ENCODE results near the gene ARHGAP6. TPM values are rescaled to one million over a fixed set of nuclear protein-coding genes. Genes with fewer than 3 reads are reported as not detected.

Gene ARHGAP6
- total RNA-seq, 1 experiment from 2014 or later: 0.07 TPM

DNA sequence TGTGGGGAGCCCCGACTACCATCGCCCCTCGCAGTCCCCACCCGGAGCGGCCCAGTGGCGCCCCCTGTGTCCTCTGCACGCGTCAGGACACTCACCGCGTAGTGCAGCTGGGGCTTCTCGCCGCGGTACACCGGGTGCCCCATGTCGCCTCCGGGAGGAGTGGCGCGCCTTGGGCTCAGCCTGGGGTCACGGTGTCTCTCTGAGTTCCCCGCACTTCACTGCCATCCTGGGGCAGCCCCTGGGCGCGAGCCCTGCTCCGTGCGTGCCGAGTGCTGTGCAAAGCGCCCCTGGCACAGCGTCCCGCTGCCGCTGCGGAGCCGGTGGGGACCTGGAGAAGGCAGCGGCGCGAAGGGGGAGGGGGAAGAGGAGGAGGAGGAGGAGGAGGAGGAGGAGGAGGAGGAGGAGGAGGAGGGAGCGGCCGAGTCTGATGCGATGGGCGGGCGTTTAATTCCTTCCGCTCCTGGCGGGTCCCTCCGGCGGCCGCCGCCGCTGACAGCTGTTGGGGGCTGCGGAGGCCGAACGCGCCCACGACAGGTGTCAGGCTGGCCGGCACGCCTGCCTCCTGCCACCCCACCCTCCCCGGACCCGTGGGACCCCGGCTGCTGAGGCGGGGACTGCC, 238.2 kb downstream of the ARHGAP6 start:
- H3K56ac ChIP-seq (ENCODE audit: insufficient read length, low read depth, low read length): no peak overlapping the region

More for the DNA sequence above, 238.2 kb downstream of the ARHGAP6 start:
- H2BK15ac ChIP-seq (ENCODE audit: low read depth, low read length): no peak overlapping the region
- no peak overlapping the region for H2BK5ac ChIP-seq (ENCODE audit: insufficient read length, low read length)
- H2BK20ac ChIP-seq (ENCODE audit: low read depth, low read length, poor library complexity, severe bottlenecking): no peak overlapping the region
- Mint-ChIP-seq H3K36me3 (ENCODE audit: insufficient read depth in 1 of 3, low read depth in 3 of 3) (peaks cover 0 to 8% (median 6%) of the 10 kb centered on the region in 3 experiments; a peak in 4 of 7 replicates), H3K27ac (no peak overlapping the region), H3K9me3 (peaks cover 48 to 58% of the 10 kb centered on the region in 2 experiments), H3K4me3 (peak overlapping the region; percentile 52 to 79), H3K4me1 (no peaks in the 10 kb centered on the region), H3K27me3 (ENCODE audit: low read depth) (peaks cover 34% of the 10 kb centered on the region)
- H2AK5ac ChIP-seq (ENCODE audit: insufficient read length, low read length): no peak overlapping the region
- H3K27me3 ChIP-seq (ENCODE audit: insufficient read depth, low read length): peaks cover 10% of the 10 kb centered on the region; the same call in 1 of the 2 replicates
- H3K14ac ChIP-seq (ENCODE audit: insufficient read depth, low read length): no peak overlapping the region
- no peak overlapping the region for H3K18ac ChIP-seq (ENCODE audit: insufficient read length, low read depth, low read length)
- no peaks in the 10 kb centered on the region for H4K20me1 ChIP-seq (ENCODE audit: control insufficient read depth, insufficient read depth, insufficient read length)
- peak; percentile 52 for DNase-seq
- H3K27ac ChIP-seq (ENCODE audit: insufficient read length, low read depth, low read length): no peak overlapping the region
- H4K5ac ChIP-seq (ENCODE audit: insufficient read length, low read depth, low read length): no peak overlapping the region
- peak overlapping the region; percentile 51 for H3K4me2 ChIP-seq (ENCODE audit: insufficient read depth, insufficient read length, low read length)
- H3K23ac ChIP-seq (ENCODE audit: insufficient read length, low read depth, low read length): no peak overlapping the region
- no peaks in the 10 kb centered on the region for H3K79me2 ChIP-seq (ENCODE audit: insufficient read depth, low read length)
- no peak overlapping the region for H2AFZ ChIP-seq (ENCODE audit: low read length)
- no peaks in the 10 kb centered on the region for H3K23me2 ChIP-seq (ENCODE audit: insufficient read length, low read depth, low read length, poor library complexity, severe bottlenecking)
- TF ChIP-seq CTCF (conservative IDR thresholded peaks at IDR 0.05): peak; percentile 57
- no peak overlapping the region for H3T11ph ChIP-seq (ENCODE audit: low read length)
- peaks cover 10% of the 10 kb centered on the region for H3K9me3 ChIP-seq (ENCODE audit: control insufficient read depth, low read depth, low read length)
- no peak overlapping the region for H4K91ac ChIP-seq (ENCODE audit: insufficient read length, low read depth, low read length)
- no peak overlapping the region for H4K8ac ChIP-seq (replicated peaks; ENCODE audit: insufficient read length, low read depth, low read length)
- no peaks in the 10 kb centered on the region for H3K79me1 ChIP-seq (ENCODE audit: insufficient read depth, low read depth, low read length, poor library complexity, severe bottlenecking)
- no peak overlapping the region for H3K4ac ChIP-seq (ENCODE audit: low read depth, low read length)
- WGBS (ENCODE audit: extremely low coverage, insufficient read length, low lambda C conversion rate): no CpG with 5 or more reads among the region's 57 CpGs
- H2BK12ac ChIP-seq (ENCODE audit: insufficient read length, low read depth, low read length): no peak overlapping the region
- H3K4me1 ChIP-seq (ENCODE audit: insufficient read depth, low read length): no peaks in the 10 kb centered on the region
- no peak overlapping the region for H3K9ac ChIP-seq (ENCODE audit: extremely low read depth, insufficient read length, low read length)
- no peak overlapping the region for H2BK120ac ChIP-seq (ENCODE audit: low read depth, low read length, poor library complexity, severe bottlenecking)

All from H9 (cell line).